Activated T-helper 1 cell treated with anti-CD3 and anti-CD28 coated beads, Interleukin-12 subunit alpha, Interleukin-12 subunit beta, Interleukin-2, Interleukin-4 antibody, amounts not matched to agents 30 ng/mL and 10 ng/mL and 1 ng/mL, durations not matched to agents 14 hours and 24 hours and 36 hours (primary cell): ENCODE data around the gene MIA. TPM values are rescaled to one million over a fixed set of nuclear protein-coding genes. Genes with fewer than 3 reads are reported as not detected.
"Not testable (repeated sequence)": the region's sequence is repeated elsewhere in the genome, so short reads cannot be mapped to it uniquely, and the experiment has no call there.

Source experiments
- DNase-seq: peaks from one replicate; pipeline ENCODE4 v3.0.0; 2021; ENCODE audit warnings: low spot score
- H3K27ac Mint-ChIP-seq: one replicate; pipeline ENCODE4 v1.8.0; 2021; ENCODE audit warnings: mild to moderate bottlenecking, mixed read lengths
- H3K27me3 Mint-ChIP-seq: one replicate; pipeline ENCODE4 v1.8.0; 2022; ENCODE audit warnings: mild to moderate bottlenecking, moderate library complexity, mixed read lengths; ENCODE audit not compliant: insufficient read depth
- H3K36me3 Mint-ChIP-seq: one replicate; pipeline ENCODE4 v1.8.0; 2021; ENCODE audit warnings: low read depth, mixed read lengths
- H3K4me1 Mint-ChIP-seq: one replicate; pipeline ENCODE4 v1.8.0; 2021; ENCODE audit warnings: low read depth, mixed read lengths
- H3K4me3 Mint-ChIP-seq: one replicate; pipeline ENCODE4 v1.8.0; 2021; ENCODE audit warnings: mild to moderate bottlenecking, moderate library complexity, mixed read lengths
- H3K9me3 Mint-ChIP-seq: one replicate; pipeline ENCODE4 v1.8.0; 2021; ENCODE audit warnings: mixed read lengths
- intact Hi-C: fragments of 100-400 bp; cut with micrococcal nuclease; formaldehyde crosslinking; loops from one replicate; pipeline ENCODE4 v1.15.1; 2024
- total RNA-seq: library from RNA; stranded (reverse); gene quantifications from 2 replicates; pipeline ENCODE4 v1.2.3, GENCODE V29; 2022

The MIA gene
- 0.91 TPM in 1 of 2 replicates, not detected in the other for total RNA-seq

DNA sequence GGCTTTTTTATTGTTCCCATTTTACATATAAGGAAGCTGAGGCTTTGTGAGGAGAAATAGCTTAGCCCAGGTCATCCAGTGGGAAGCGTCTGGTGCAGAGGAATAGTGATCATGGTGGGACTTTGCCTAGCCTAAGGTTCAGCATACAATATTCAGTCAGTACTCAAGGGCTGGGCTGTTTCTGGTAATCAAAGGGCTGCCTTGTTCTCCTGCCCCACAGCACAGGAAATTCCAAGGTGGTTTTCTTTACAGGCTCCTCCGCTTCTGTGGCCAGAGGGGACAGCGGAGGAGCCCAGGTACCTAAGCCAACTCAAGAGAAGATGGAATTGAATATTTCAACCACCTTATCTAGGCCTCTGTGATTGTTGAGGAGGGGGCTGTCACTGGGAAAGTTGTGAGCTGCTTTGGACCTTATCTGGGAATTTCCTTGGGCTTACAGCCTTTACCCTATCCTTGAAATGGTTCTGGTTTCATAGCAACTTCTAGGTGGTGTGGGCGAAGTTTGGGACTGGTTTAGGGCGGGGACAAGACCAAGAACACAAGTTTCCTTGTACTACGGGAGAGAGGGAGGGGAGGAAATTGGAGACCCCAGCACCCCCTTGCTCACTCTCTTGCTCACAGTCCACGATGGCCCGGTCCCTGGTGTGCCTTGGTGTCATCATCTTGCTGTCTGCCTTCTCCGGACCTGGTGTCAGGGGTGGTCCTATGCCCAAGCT is at the start of gene MIA:
Gene MIA, plus strand, starts transcription at position 606 of the 716 bp plus-strand sequence. Its CDS starts 22 bp downstream, at position 628.
- Mint-ChIP-seq H3K4me1 (peaks cover 49% of the 10 kb centered on the region), H3K9me3 (no peaks in the 10 kb centered on the region), H3K27ac (no peak within 1 kb of the TSS), H3K4me3 (no peak within 1 kb of the TSS), H3K36me3 (peaks cover 16% of the 10 kb centered on the region), H3K27me3 (peaks cover 2% of the 10 kb centered on the region)
- intact Hi-C loops: no loop called here
- DNase-seq: no peak

DNA sequence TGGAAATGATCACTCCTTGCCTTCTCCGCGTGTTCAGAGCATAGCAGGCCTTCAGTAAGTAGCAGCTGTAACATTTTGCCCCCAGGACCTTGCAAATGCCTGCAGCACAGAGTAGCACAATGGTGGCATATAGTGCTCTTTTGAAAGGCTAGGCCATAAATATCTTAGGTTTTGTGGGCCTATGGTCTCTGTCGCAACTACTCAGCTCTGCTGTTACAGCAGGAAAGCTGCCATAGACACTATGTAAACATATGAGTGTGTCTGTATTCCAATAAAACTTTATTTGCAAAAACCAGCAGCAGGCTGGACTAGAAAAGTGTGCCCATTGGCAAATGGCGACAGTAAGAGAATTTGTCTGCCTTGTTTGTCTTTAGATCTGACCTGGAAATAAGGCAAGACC is 49.0 kb upstream of the MIA start:
- H3K4me1 Mint-ChIP-seq: peaks cover 8% of the 10 kb centered on the region
- H3K4me3 Mint-ChIP-seq: no peak overlapping the region
- peaks cover 4% of the 10 kb centered on the region for H3K9me3 Mint-ChIP-seq
- DNase-seq: no peak
- intact Hi-C loops: no loop called here
- no peaks in the 10 kb centered on the region for H3K27me3 Mint-ChIP-seq
- H3K36me3 Mint-ChIP-seq: peaks cover 36% of the 10 kb centered on the region
- no peak overlapping the region for H3K27ac Mint-ChIP-seq

DNA sequence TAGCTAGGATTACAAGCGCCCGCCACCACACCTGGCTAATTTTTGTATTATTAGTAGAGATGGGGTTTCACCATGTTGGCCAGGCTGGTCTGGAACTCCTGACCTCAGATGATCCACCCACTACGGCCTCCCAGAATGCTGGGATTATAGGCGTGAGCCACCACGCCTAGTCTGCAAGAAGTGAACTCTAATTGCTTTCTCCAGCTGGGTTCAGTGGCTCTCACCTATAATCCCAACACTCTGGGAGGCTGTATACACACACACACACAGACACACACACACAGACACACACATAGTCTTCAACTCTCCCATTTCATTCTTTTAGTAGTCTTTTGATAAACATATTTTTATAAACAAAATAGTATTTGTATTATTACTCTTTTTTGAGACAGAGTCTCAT is 45.3 kb upstream of the MIA start:
- peaks cover 34% of the 10 kb centered on the region for H3K36me3 Mint-ChIP-seq
- H3K4me1 Mint-ChIP-seq, intact Hi-C loops, H3K27ac Mint-ChIP-seq, H3K27me3 Mint-ChIP-seq, H3K4me3 Mint-ChIP-seq, H3K9me3 Mint-ChIP-seq, DNase-seq: not testable (repeated sequence)

DNA sequence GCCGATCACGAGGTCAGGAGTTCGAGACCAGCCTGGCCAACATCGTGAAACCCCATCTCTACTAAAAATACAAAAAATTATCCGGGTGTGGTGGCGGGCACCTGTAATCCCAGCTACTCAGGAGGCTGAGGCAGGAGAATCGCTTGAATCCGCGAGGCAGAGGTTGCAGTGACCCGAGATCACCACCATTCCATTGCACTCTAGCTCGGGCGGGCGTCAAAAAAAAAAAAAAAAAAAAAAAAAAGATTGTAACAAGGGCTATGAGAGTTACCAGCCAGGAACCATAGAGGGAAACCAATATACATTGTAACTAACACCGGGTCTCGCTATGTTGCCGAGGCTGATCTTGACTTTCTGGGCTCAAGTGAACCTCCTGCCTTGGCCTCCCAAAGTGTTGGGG is 43.0 kb upstream of the MIA start:
- H3K27ac Mint-ChIP-seq, H3K27me3 Mint-ChIP-seq, H3K4me3 Mint-ChIP-seq, intact Hi-C loops, DNase-seq, H3K4me1 Mint-ChIP-seq, H3K9me3 Mint-ChIP-seq: not testable (repeated sequence)
- H3K36me3 Mint-ChIP-seq: peaks cover 31% of the 10 kb centered on the region

DNA sequence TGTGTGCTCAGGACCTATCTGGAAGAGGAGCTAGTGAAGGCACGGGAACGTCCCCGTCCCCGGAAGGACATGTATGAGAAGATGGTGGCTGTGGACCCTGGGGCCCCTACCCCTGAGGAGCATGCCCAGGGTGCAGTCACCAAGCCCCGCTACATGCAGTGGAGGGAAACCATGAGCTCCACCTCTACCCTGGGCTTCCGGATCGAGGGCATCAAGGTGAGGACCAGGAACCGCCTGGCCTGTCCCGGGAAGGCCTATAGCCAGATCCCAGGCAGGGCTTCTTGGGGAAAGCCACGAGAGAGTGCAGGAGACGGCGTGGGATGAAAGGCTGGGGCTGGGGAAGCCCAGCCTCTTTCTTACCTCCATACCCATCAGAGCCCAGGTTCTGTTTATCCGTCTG is 42.2 kb upstream of the MIA start:
- Mint-ChIP-seq H3K36me3 (peaks cover 33% of the 10 kb centered on the region), H3K4me1 (no peaks in the 10 kb centered on the region), H3K27me3 (no peaks in the 10 kb centered on the region), H3K9me3 (no peaks in the 10 kb centered on the region), H3K27ac (no peak overlapping the region), H3K4me3 (no peak overlapping the region)
- no peak for DNase-seq
- intact Hi-C loops: no loop called here

DNA sequence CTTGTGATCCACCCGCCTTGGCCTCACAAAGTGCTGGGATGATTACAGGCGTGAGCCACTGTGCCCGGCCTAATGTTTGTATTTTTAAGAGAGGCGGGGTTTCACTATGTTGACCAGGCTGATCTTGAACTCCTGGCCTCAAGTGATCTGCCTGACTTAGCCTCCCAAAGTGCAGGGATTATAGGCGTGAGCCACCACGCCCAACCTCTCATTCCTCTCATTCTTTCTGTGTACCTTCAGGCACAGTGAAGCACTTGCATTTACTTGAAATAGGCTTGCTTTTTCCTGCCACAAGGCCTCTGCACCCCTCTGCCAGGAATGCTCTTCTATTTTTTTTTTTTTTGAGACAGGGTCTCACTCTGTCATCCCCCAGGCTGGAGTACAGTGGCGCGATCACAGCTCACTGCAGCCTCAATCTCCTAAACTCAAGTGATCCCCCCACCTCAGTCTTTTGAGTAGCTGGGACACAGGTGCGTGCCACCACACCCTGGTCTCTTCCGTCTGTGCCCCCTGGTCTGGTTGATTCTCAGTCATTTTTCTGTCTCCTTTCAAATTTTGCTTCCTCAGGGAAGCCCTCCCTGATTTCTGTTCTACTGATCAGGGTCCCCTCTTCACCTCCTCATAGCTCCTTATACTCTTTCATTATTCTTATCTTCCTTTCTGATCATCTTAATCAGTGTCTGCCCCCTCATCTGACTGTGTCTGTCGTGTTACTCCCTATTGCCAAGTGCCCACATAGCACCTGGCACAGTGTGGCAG is 40.1 kb upstream of the MIA start:
- Mint-ChIP-seq H3K36me3 (peaks cover 39% of the 10 kb centered on the region), H3K9me3 (no peaks in the 10 kb centered on the region)

DNA sequence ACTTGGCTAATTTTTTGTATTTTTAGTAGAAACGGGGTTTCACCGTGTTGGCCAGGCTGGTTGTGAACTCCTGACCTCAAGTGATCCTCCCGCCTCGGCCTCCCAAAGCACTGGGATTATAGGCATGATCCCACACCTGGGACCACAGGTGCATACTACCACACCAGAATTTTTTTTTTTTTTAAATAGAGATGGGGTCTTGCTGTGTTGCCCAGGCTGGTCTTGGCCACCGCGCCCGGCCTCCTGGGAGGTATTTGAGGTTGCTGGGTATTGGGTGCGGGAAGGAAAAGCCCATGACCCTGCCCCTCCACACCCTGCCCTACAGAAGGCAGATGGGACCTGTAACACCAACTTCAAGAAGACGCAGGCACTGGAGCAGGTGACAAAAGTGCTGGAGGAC is 38.7 kb upstream of the MIA start:
- Mint-ChIP-seq H3K27ac (no peak overlapping the region), H3K27me3 (no peaks in the 10 kb centered on the region), H3K9me3 (no peaks in the 10 kb centered on the region), H3K4me1 (peaks cover 10% of the 10 kb centered on the region), H3K36me3 (peaks cover 30% of the 10 kb centered on the region), H3K4me3 (no peak overlapping the region)
- intact Hi-C loops: no loop called here
- DNase-seq: no peak

More for the DNA sequence above, 40.1 kb upstream of the MIA start:
- Mint-ChIP-seq H3K27me3 (no peaks in the 10 kb centered on the region), H3K27ac (no peak overlapping the region), H3K4me3 (no peak overlapping the region), H3K4me1 (peaks cover 10% of the 10 kb centered on the region)
- intact Hi-C loops: no loop called here
- DNase-seq: no peak

DNA sequence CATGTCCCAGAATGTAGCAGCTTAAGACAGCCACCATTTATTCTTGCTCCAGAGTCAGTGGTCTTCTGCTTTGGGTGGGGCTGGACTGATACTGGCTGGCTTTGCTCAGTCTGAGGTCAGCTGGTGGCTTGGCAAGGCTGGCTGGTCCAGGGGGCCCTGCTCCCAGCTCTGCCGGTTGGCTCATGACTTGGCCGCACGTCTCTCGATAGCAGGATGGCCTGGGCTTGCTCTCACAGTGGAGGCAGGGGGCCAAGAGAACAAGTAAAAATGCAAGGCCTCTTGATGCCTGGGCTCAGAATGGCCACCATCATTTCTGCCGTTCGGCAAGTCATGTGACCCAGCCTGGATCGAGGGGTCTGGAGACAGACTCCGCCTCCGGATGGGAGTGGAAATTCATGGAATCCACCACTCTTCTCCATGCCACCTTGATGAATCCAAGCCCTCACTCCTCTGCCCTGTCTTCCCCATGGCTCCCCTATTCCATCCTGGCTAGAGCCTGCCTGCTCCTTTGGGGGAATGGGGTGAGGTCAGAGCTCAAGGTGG is 38.1 kb upstream of the MIA start:
- Mint-ChIP-seq H3K27me3 (no peaks in the 10 kb centered on the region), H3K9me3 (no peaks in the 10 kb centered on the region), H3K4me3 (no peak overlapping the region), H3K27ac (no peak overlapping the region), H3K36me3 (peaks cover 32% of the 10 kb centered on the region), H3K4me1 (peaks cover 10% of the 10 kb centered on the region)
- no peak for DNase-seq
- intact Hi-C loops: no loop called here

DNA sequence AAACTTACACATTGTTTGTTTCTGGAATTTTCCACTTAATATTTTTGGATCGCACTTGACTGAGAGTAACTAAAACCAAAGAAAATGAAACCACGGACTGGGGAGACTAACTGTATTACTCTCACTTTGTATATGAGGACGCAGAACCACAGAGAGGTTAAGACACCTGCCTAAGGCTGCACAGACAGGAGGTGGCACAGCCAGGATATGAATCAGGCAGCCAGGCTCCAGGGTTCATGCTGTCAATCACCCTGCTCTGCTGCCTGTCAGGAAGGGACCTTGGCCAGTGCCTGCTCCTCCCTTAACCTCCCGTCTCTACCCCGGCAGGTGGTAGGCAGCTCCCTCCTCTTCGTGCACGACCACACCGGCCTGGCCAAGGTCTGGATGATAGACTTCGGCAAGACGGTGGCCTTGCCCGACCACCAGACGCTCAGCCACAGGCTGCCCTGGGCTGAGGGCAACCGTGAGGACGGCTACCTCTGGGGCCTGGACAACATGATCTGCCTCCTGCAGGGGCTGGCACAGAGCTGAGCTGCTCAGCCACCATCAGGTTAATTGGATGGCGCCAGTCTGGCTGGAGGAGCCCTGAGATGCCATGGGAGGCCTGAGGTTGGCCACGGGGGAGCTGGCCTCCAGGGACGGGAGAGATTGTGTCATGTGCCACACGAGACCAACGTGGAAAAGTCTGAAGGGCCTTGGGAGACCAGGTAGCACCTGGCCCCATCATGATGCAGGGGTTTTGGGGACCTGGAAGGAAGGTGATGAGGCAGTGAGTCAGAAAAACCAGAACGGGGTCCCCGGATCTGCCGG is 36.1 kb upstream of the MIA start:
- intact Hi-C loops: no loop called here
- H3K9me3 Mint-ChIP-seq: no peaks in the 10 kb centered on the region

DNA sequence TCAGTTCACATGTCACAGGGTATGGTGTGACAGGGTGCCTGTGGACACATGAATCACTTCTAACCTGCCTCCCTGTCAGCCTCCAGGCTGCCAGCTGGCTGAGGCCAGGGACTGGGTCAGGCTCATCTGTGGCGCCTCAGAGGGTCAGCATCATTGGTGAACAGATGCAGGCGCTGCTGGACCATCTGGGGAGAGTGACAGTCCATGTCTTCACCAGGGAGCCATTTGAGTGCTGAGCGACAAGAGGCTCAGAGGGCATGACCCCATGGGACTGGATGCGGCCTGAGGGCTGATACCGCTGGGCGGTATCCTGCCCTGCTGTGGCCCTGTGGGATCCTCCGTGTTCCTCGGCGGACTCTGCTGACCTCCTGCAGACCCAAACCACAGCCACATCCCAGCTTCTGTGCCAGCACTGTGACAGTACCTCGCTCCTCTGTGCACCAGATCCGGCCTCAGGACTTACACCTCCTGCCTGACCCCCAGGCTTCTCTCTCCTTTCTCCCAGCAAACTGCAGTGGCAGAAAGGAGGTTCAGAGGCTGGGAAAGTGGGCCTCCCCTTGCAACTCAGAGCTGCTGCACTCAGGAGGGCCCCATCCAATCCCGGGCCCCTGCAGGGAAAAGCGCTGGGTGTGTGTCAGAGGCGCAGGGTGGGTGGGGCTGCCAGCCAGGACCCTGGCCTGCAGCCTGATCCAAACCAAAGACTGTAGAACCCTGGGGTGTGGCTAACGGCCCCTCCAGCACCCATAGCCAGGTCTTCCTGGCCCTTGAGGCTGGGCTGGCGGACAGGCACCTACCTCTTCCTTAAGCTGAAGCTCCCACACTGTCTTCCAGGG is 35.2 kb upstream of the MIA start:
- no peaks in the 10 kb centered on the region for H3K9me3 Mint-ChIP-seq
- no peak overlapping the region for H3K27ac Mint-ChIP-seq
- H3K4me3 Mint-ChIP-seq: no peak overlapping the region
- intact Hi-C loops: no loop called here
- peaks cover 10% of the 10 kb centered on the region for H3K4me1 Mint-ChIP-seq
- no peaks in the 10 kb centered on the region for H3K27me3 Mint-ChIP-seq
- no peak for DNase-seq
- peaks cover 19% of the 10 kb centered on the region for H3K36me3 Mint-ChIP-seq

More for the DNA sequence above, 36.1 kb upstream of the MIA start:
- Mint-ChIP-seq H3K36me3 (peaks cover 23% of the 10 kb centered on the region), H3K27me3 (no peaks in the 10 kb centered on the region), H3K4me3 (no peak overlapping the region), H3K4me1 (peaks cover 10% of the 10 kb centered on the region), H3K27ac (no peak overlapping the region)
- no peak for DNase-seq

DNA sequence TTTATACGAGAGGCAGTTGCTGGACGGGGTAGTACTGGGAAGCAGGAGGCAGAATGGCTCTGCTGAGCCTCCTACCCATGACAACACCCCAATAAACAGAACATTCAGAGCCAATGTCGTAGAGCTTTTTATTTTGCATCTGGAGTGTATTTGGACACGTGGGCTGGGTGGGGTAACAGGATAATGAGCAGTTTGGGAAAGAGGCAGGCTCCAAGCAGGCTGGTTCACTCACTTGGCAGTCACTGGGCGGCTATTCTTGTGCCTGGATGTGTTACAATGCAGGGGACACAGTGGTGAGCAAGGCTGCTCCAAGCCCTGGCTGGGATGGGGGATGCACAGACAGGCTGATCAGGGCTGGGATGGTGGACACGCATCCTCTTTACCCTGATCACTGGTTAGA is 34.6 kb upstream of the MIA start:
- Mint-ChIP-seq H3K4me3 (no peak overlapping the region), H3K27ac (no peak overlapping the region), H3K4me1 (peaks cover 10% of the 10 kb centered on the region), H3K9me3 (no peaks in the 10 kb centered on the region), H3K36me3 (peaks cover 14% of the 10 kb centered on the region), H3K27me3 (no peaks in the 10 kb centered on the region)
- DNase-seq: no peak
- intact Hi-C loops: no loop called here
